Gastrocnemius medialis (tissue), 4 donors: ENCODE results near the gene WFDC1.

Experiments
- POLR2A ChIP-seq, 2 donors: fragments of 450-650 bp; IDR thresholded peaks; one replicate each; pipeline ENCODE4 v1.6.1; 2017; ENCODE audit warnings: antibody characterized with exemption in 2 of 2, mild to moderate bottlenecking in 2 of 2, moderate library complexity in 2 of 2
- TF ChIP-seq, protein P1 (sequence below), 5 experiments: fragments of 450-650 bp in 3 of 5; fragments of 200-600 bp in 2 of 5; sonication (generic) in 2 of 5; IDR thresholded peaks in 4 of 5; conservative IDR thresholded peaks in 1 of 5; 1 replicate in 4 of 5; 2 replicates in 1 of 5; pipeline ENCODE4 v1.5.1; 2016 to 2019; ENCODE audit warnings: antibody characterized with exemption in 5 of 5, mild to moderate bottlenecking in 3 of 5, moderate library complexity in 3 of 5

DNA sequence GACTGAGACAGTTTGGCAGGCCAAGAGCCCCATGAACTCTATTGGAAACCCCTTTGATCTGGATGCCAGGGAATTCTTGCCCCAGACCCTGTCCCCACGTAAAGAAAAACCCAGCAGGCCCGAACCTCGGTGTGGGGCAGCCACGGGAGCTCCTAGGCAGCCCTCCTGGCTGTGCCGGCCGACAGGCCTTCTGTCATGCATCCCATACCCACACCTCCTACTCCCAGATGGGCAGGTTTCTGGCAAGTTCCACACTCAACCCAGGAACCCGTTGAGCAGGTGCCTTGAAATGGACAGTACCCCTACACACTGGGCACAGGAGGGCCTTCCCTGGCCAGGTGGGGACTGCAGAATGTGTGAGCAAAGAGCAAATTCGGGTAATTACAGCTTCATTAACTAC lies 50.1 kb downstream of the WFDC1 start:
- TF ChIP-seq, protein P1, sequence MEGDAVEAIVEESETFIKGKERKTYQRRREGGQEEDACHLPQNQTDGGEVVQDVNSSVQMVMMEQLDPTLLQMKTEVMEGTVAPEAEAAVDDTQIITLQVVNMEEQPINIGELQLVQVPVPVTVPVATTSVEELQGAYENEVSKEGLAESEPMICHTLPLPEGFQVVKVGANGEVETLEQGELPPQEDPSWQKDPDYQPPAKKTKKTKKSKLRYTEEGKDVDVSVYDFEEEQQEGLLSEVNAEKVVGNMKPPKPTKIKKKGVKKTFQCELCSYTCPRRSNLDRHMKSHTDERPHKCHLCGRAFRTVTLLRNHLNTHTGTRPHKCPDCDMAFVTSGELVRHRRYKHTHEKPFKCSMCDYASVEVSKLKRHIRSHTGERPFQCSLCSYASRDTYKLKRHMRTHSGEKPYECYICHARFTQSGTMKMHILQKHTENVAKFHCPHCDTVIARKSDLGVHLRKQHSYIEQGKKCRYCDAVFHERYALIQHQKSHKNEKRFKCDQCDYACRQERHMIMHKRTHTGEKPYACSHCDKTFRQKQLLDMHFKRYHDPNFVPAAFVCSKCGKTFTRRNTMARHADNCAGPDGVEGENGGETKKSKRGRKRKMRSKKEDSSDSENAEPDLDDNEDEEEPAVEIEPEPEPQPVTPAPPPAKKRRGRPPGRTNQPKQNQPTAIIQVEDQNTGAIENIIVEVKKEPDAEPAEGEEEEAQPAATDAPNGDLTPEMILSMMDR (IDR thresholded peaks at IDR 0.05 in 4 of 5, conservative IDR thresholded peaks at IDR 0.05 in 1 of 5): no peak
- no peak for TF ChIP-seq POLR2A (IDR thresholded peaks at IDR 0.05)
